ENCODE measurements around the gene TMEM132D.

DNA sequence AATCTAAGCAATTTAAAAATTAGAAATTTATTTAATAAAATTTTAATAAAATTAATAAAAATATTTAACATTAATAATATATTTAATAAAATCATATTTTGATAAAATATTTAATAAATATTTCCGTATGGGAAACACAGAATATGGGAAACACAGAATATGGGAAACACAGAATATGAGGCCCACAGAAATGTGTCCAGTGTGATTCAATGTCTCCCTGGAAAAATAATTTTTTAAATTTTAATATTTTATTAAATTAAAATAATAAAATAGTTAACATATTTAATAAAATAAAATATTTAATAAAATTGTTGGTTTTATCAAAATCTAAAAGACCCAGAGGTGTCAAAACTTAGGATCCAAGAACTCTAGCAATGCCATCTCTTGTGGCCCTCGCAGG is 186.4 kb downstream of the TMEM132D start:
- TF ChIP-seq, protein P1, sequence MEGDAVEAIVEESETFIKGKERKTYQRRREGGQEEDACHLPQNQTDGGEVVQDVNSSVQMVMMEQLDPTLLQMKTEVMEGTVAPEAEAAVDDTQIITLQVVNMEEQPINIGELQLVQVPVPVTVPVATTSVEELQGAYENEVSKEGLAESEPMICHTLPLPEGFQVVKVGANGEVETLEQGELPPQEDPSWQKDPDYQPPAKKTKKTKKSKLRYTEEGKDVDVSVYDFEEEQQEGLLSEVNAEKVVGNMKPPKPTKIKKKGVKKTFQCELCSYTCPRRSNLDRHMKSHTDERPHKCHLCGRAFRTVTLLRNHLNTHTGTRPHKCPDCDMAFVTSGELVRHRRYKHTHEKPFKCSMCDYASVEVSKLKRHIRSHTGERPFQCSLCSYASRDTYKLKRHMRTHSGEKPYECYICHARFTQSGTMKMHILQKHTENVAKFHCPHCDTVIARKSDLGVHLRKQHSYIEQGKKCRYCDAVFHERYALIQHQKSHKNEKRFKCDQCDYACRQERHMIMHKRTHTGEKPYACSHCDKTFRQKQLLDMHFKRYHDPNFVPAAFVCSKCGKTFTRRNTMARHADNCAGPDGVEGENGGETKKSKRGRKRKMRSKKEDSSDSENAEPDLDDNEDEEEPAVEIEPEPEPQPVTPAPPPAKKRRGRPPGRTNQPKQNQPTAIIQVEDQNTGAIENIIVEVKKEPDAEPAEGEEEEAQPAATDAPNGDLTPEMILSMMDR (IDR thresholded peaks at IDR 0.05; ENCODE audit: low read depth, low read length), result no peak
- TF ChIP-seq POLR2A (IDR thresholded peaks at IDR 0.05; ENCODE audit: extremely low read depth, insufficient read length) (no peak), MYC (IDR thresholded peaks at IDR 0.05; ENCODE audit: low read depth, low read length) (no peak)
- TF ChIP-seq, protein P2, sequence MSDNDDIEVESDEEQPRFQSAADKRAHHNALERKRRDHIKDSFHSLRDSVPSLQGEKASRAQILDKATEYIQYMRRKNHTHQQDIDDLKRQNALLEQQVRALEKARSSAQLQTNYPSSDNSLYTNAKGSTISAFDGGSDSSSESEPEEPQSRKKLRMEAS (IDR thresholded peaks at IDR 0.05; ENCODE audit: low read depth, low read length), result no peak
